K562 (cell line): ENCODE results near the gene ZKSCAN1. TPM values are rescaled to one million over a fixed set of nuclear protein-coding genes. Genes with fewer than 3 reads are reported as not detected.
A peak's percentile ranks its signal among the peaks of the same experiment; 100 is the strongest.

Experiments
- ATAC-seq: fragments of 200-7000 bp; cut with Tn5 transposase; 3 replicates; pipeline ENCODE4 v1.9.1; 2020; ENCODE audit warnings: moderate library complexity
- BruUV-seq: library from RNA; stranded (reverse); fragments of 400-500 nt; replicated peaks from 2 replicates; lab custom pipeline; 2021; lab: Mats Ljungman, UMichigan
- CTCF ChIA-PET: fragments of 300-600 bp; formaldehyde crosslinking; extraction: SDS; loops from one replicate; lab custom pipeline; 2021; ENCODE audit warnings: low intra/inter-chr PET ratio; lab: Yijun Ruan, JAX
- POLR2A ChIA-PET: fragments of 300-600, 350-650 bp; sonication (Branson Sonifier 250); formaldehyde crosslinking; extraction: SDS; loops from one replicate; lab custom pipeline; 2021; ENCODE audit warnings: antibody characterized with exemption, inconsistent platforms; lab: Yijun Ruan, JAX
- DNase-seq, 4 experiments: peaks; one replicate each; pipeline versions ENCODE4 v3.0.0 to v3.0.0-alpha.2; 2011 to 2018; ENCODE audit warnings: low spot score in 3 of 4, mixed read lengths in 3 of 4; ENCODE audit errors: extremely low read depth in 1 of 4
- FAIRE-seq: peaks from 2 replicates; lab custom pipeline; 2011; peaks lifted over from hg19 to GRCh38; lab: Jason Lieb, UNC
- H2AFZ ChIP-seq: 2 replicates; pipeline ENCODE4 v1.6.0; 2011; ENCODE audit warnings: low read depth, low read length, control low read depth, inconsistent platforms
- H3K27ac ChIP-seq: fragments of 200-600 bp; 3 replicates; pipeline ENCODE4 v1.8.0; 2011; ENCODE audit warnings: low read depth, mild to moderate bottlenecking, control low read depth, inconsistent platforms, low read length, moderate library complexity, mixed read lengths; ENCODE audit errors: extremely low read depth
- H3K27me3 ChIP-seq, 2 experiments: fragments of 300-600 bp in 1 of 2; 2 replicates in 1 of 2; 3 replicates in 1 of 2; pipeline versions ENCODE4 v1.6.0 to v1.8.0; 2011; ENCODE audit warnings: inconsistent platforms in 2 of 2, low read length in 2 of 2, mild to moderate bottlenecking in 1 of 2, mixed read lengths in 1 of 2, moderate library complexity in 1 of 2; ENCODE audit not compliant: control insufficient read depth in 2 of 2, insufficient read depth in 2 of 2
- H3K36me3 ChIP-seq: fragments of 300-600 bp; 3 replicates; pipeline ENCODE4 v1.8.0; 2011; ENCODE audit warnings: mild to moderate bottlenecking, low read length, inconsistent platforms; ENCODE audit not compliant: control insufficient read depth, insufficient read depth
- H3K4me1 ChIP-seq, 2 experiments: fragments of 200-600 bp in 1 of 2; replicated peaks in 1 of 2; 2 replicates in 1 of 2; 3 replicates in 1 of 2; pipeline versions ENCODE4 v1.5.1 to v1.8.0; 2011; ENCODE audit warnings: inconsistent platforms in 2 of 2, low read length in 2 of 2, mild to moderate bottlenecking in 1 of 2, mixed read lengths in 1 of 2, moderate library complexity in 1 of 2; ENCODE audit not compliant: control insufficient read depth in 2 of 2, insufficient read depth in 2 of 2
- H3K4me2 ChIP-seq: 2 replicates; pipeline ENCODE4 v1.6.1; 2011; ENCODE audit warnings: low read length, control low read depth, inconsistent platforms, mixed read lengths; ENCODE audit not compliant: insufficient read depth
- H3K4me3 ChIP-seq: fragments of 200-600 bp; sonication (generic), shearing (Covaris generic); 2 replicates; pipeline ENCODE4 v1.5.1; 2016; ENCODE audit warnings: control low read depth, inconsistent platforms
- H3K79me2 ChIP-seq: fragments of 200-600 bp; 3 replicates; pipeline ENCODE4 v1.8.0; 2011; ENCODE audit warnings: low read length, inconsistent platforms; ENCODE audit not compliant: control insufficient read depth, insufficient read depth
- H3K9ac ChIP-seq, 2 experiments: 2 replicates each; pipeline versions ENCODE4 v1.6.0 to v1.6.1; 2011; ENCODE audit warnings: low read depth in 2 of 2, low read length in 2 of 2, control low read depth in 1 of 2, inconsistent platforms in 1 of 2, mild to moderate bottlenecking in 1 of 2, mixed read lengths in 1 of 2; ENCODE audit not compliant: insufficient read depth in 1 of 2
- H3K9me1 ChIP-seq: one replicate; pipeline ENCODE4 v1.6.0; 2011; ENCODE audit warnings: inconsistent platforms, mild to moderate bottlenecking, low read length, moderate library complexity; ENCODE audit not compliant: control insufficient read depth, insufficient read depth
- H3K9me3 ChIP-seq: replicated peaks from 2 replicates; pipeline ENCODE4 v1.5.1; 2011; ENCODE audit warnings: low read depth, low read length, inconsistent platforms; ENCODE audit not compliant: control insufficient read depth, insufficient read depth
- H4K20me1 ChIP-seq: replicated peaks from 2 replicates; pipeline ENCODE4 v1.6.1; 2011; ENCODE audit warnings: low read length, inconsistent platforms, mixed read lengths; ENCODE audit not compliant: control insufficient read depth, insufficient read depth
- CTCF ChIP-seq, 3 experiments: IDR thresholded peaks in 2 of 3; conservative IDR thresholded peaks in 1 of 3; 2 replicates each; pipeline ENCODE4 v1.5.1; 2011 to 2012; ENCODE audit warnings: low read length in 3 of 3, mild to moderate bottlenecking in 3 of 3, control low read depth in 2 of 3, improper control_type of control experiment in 1 of 3, inconsistent platforms in 1 of 3, low read depth in 1 of 3, mixed read lengths in 1 of 3, moderate library complexity in 1 of 3; ENCODE audit not compliant: insufficient read depth in 2 of 3
- NRF1 ChIP-seq, 2 experiments: fragments of 450-650 bp; IDR thresholded peaks in 1 of 2; conservative IDR thresholded peaks in 1 of 2; 2 replicates each; pipeline ENCODE4 v1.6.1; 2014; ENCODE audit warnings: mild to moderate bottlenecking in 2 of 2
- WGBS: fragments of 100-300 bp; shearing (Covaris generic); methylation state at CpG from one replicate; pipeline ENCODE4 v1.1.6; 2016; ENCODE audit warnings: low coverage, mixed read lengths; ENCODE audit not compliant: insufficient coverage; ENCODE audit errors: missing lambda C conversion rate; 5-methylcytosine and 5-hydroxymethylcytosine counted together
- in situ Hi-C: fragments of 300-500 bp; cut with MboI; formaldehyde crosslinking; loops from 4 replicates; pipeline ENCODE4 v1.15.0; 2018; ENCODE audit warnings: inconsistent platforms, mixed read lengths
- intact Hi-C: fragments of 100-400 bp; cut with micrococcal nuclease; formaldehyde crosslinking; loops from 2 replicates; pipeline ENCODE4 v1.14.2; 2022
- polyA plus RNA-seq, 8 experiments: library from polyadenylated mRNA; depleted of rRNA in 4 of 8; stranded (reverse) in 5 of 8; unstranded in 3 of 8; fragments of >200 nt; fragmentation: Nextera tagmentation in 2 of 8; fragmentation: Illumina TruSeq in 1 of 8; extraction: Ambion mirVana in 2 of 8; extraction: Trizol in 1 of 8; gene quantifications; 2 replicates each; pipeline versions ENCODE4 v1.2.1 to v1.2.3, GENCODE V29; 2011 to 2014; ENCODE audit warnings: inconsistent platforms in 1 of 8, missing spikeins in 1 of 8
- total RNA-seq, 7 experiments: library from RNA; depleted of rRNA in 6 of 7; stranded (reverse); fragments of >200 nt in 6 of 7; fragmentation: Illumina TruSeq in 2 of 7; extraction: Trizol in 2 of 7; gene quantifications; 2 replicates each; pipeline versions ENCODE4 v1.2.1 to v1.2.3, GENCODE V29; 2011 to 2021; ENCODE audit warnings: low replicate concordance in 1 of 7
- TF ChIP-seq, protein P1 (sequence below): sonication (generic); formaldehyde crosslinking; IDR thresholded peaks from 2 replicates; pipeline ENCODE4 v1.4.0; 2020; ENCODE audit warnings: mild to moderate bottlenecking, missing genetic modification reagents

ZKSCAN1 gene
- total and polyA plus RNA-seq, 9 of the 15 experiments (the other 6 are each of a cell fraction or from before 2014, with no cell fraction given), result 5.3 to 43.0 (median 23.2) TPM

DNA sequence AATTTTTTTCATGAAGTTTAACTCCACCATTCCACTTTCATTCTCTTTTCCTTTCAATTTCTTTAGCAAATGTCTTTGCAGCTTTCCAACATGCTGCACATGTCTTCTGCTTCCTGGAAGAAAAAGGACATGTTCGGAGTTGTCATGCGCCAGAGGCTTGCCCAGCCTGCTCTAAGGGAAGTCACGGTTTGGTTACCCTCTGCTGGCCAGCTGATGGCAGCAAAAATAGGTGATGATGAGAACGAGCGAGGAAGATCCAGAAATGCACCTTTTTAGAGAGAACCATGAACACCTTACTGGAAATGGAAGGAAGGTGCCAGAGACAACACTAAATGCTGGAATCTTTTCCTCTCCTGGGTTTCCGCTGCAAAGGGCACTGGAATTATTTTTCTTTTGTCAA, 29.3 kb downstream of the ZKSCAN1 start:
- Histone ChIP-seq H3K9me3 (0 out of 2 replicates have a peak, but pooled peaks cover 2% of the 10 kb centered on the region), H3K27ac (no peak overlapping the region), H3K9ac (no peak overlapping the region; a peak in 1 of 4 replicates), H3K4me2 (no peak overlapping the region), H3K4me3 (no peak overlapping the region), H2AFZ (no peak overlapping the region; the same call in 1 of the 2 replicates), H3K4me1 (peaks cover 0 to 6% of the 10 kb centered on the region in 2 experiments; a peak in 3 of 5 replicates), H3K9me1 (no peaks in the 10 kb centered on the region), H3K36me3 (no peaks in the 10 kb centered on the region), H4K20me1 (no peaks in the 10 kb centered on the region), H3K27me3 (no peaks in the 10 kb centered on the region), H3K79me2 (no peaks in the 10 kb centered on the region)
- no peak for ATAC-seq
- in situ Hi-C loops, result no loop called here
- BruUV-seq, result no TSS peak
- FAIRE-seq, result no peak
- ChIA-PET CTCF (no interaction called here), POLR2A (interaction anchor here (0.6 to 1.0 kb wide), 2 partner anchors 16 to 80 kb away, joined by 3 read pairs; no protein-coding TSS in a partner anchor)
- TF ChIP-seq, protein P1, sequence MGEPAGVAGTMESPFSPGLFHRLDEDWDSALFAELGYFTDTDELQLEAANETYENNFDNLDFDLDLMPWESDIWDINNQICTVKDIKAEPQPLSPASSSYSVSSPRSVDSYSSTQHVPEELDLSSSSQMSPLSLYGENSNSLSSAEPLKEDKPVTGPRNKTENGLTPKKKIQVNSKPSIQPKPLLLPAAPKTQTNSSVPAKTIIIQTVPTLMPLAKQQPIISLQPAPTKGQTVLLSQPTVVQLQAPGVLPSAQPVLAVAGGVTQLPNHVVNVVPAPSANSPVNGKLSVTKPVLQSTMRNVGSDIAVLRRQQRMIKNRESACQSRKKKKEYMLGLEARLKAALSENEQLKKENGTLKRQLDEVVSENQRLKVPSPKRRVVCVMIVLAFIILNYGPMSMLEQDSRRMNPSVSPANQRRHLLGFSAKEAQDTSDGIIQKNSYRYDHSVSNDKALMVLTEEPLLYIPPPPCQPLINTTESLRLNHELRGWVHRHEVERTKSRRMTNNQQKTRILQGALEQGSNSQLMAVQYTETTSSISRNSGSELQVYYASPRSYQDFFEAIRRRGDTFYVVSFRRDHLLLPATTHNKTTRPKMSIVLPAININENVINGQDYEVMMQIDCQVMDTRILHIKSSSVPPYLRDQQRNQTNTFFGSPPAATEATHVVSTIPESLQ (CRISPR knock-in tag), result no peak
- TF ChIP-seq NRF1 (conservative IDR thresholded peaks at IDR 0.05 in 1 of 2, IDR thresholded peaks at IDR 0.05 in 1 of 2), result 0 out of 4 replicates have a peak, but pooled peaks have one; percentile 16 to 29
- 0 out of 6 replicates have a peak, but pooled peaks of 2 of the 3 experiments have one; percentile 11 to 21 for TF ChIP-seq CTCF (IDR thresholded peaks at IDR 0.05 in 2 of 3, conservative IDR thresholded peaks at IDR 0.05 in 1 of 3; ENCODE audit: insufficient read depth in 2 of 3, low read depth in 1 of 3, low read length in 3 of 3)
- WGBS, result 53% methylated on average over 6 of the region's 6 CpGs
- no peak for DNase-seq
- intact Hi-C loops, result loop anchor here (5.0 kb wide), 1 partner anchor 83 kb away; the partner anchor contains the start of gene MBLAC1
